ENCODE measurements around the gene LINGO3. TPM values are rescaled to one million over a fixed set of nuclear protein-coding genes. Genes with fewer than 3 reads are reported as not detected.
"Not testable (repeated sequence)": the region's sequence is repeated elsewhere in the genome, so short reads cannot be mapped to it uniquely, and the experiment has no call there.

Gene LINGO3, protein sequence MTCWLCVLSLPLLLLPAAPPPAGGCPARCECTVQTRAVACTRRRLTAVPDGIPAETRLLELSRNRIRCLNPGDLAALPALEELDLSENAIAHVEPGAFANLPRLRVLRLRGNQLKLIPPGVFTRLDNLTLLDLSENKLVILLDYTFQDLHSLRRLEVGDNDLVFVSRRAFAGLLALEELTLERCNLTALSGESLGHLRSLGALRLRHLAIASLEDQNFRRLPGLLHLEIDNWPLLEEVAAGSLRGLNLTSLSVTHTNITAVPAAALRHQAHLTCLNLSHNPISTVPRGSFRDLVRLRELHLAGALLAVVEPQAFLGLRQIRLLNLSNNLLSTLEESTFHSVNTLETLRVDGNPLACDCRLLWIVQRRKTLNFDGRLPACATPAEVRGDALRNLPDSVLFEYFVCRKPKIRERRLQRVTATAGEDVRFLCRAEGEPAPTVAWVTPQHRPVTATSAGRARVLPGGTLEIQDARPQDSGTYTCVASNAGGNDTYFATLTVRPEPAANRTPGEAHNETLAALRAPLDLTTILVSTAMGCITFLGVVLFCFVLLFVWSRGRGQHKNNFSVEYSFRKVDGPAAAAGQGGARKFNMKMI
- under 0.01 TPM in 2 replicates for total RNA-seq (2012; rRNA removed)

DNA sequence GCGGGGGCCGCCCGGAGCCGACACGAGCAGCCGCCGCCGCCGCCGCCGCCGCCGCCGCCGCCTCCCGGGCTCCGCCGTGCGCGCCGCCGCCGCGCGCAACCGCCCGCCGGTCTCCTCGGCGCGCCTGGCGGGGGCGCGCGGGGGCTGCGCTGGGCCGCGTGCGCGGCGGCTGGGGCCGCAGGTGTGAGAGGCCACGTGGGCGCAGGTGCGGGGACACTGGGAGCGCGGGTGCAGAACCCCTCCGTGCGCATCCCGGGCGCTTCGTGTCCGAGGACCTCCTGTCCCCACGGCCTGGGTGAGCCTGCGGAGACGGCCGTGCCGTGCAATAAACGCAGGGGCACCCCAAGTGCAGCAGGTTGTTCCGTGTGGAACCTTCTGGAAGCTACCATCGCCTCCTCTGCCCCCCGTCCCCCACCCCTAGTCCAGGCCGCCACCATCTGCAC is at the start of gene LINGO3:
TSS of gene LINGO3 (minus strand) at position 41 of the 443 bp plus-strand sequence. CDS start 16,378 bp downstream, outside the sequence.
- no peaks in the 10 kb centered on the region for H3K36me3 ChIP-seq (ENCODE audit: insufficient read depth, low read length)
- H3K4me1 ChIP-seq (ENCODE audit: control insufficient read depth, insufficient read depth, low read length) = peaks cover 6% of the 10 kb centered on the region
- H3K4me3 ChIP-seq (ENCODE audit: low read length) = peak within 1 kb of the TSS; percentile 49
- H3K9ac ChIP-seq (ENCODE audit: low read depth, low read length) = no peak within 1 kb of the TSS
- peak within 1 kb of the TSS; percentile 72 for H3K4me2 ChIP-seq (ENCODE audit: low read length)
- H3K27me3 ChIP-seq (ENCODE audit: control insufficient read depth, insufficient read depth, low read length) = peaks cover 35% of the 10 kb centered on the region
- no peaks in the 10 kb centered on the region for H3K9me3 ChIP-seq (replicated peaks; ENCODE audit: low read length)

DNA sequence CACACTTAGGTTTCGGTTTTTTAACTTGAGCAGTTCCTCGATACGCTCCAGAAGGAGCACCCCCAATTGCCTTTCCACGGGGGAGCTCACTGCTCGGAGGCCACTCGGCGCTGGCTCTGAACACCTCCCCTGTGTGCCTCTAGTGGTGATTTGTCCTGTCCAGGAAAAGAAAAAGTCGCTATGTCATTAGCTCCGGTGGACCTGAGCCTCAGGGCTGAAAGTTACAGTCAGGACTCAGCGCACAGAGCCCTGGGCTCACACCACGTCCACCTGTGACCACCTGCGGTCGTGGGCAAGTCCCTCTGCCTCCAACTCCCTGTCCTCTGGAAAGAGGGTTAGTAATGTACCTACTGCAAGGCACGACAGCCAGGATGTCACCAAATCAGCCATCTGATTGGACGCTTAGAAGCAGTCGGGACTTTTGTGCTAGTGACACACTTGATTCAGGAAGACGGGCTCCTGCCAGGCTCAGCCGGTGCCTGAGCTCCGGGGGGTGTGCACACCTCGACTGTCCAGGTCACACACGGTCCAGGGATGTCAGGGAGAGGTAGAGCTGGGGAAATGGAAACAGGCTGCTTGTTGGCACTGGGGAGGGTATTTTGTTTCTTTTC is 48.2 kb upstream of the LINGO3 start:
- Histone ChIP-seq H3K4me3 (ENCODE audit: low read length) (no peak overlapping the region), H3K9ac (ENCODE audit: low read depth, low read length) (no peak overlapping the region), H3K36me3 (ENCODE audit: insufficient read depth, low read length) (peaks cover 8% of the 10 kb centered on the region), H3K4me1 (ENCODE audit: control insufficient read depth, insufficient read depth, low read length) (no peaks in the 10 kb centered on the region), H3K4me2 (ENCODE audit: low read length) (no peak overlapping the region), H3K27me3 (ENCODE audit: control insufficient read depth, insufficient read depth, low read length) (peaks cover 23% of the 10 kb centered on the region), H3K9me3 (replicated peaks; ENCODE audit: low read length) (no peaks in the 10 kb centered on the region)

DNA sequence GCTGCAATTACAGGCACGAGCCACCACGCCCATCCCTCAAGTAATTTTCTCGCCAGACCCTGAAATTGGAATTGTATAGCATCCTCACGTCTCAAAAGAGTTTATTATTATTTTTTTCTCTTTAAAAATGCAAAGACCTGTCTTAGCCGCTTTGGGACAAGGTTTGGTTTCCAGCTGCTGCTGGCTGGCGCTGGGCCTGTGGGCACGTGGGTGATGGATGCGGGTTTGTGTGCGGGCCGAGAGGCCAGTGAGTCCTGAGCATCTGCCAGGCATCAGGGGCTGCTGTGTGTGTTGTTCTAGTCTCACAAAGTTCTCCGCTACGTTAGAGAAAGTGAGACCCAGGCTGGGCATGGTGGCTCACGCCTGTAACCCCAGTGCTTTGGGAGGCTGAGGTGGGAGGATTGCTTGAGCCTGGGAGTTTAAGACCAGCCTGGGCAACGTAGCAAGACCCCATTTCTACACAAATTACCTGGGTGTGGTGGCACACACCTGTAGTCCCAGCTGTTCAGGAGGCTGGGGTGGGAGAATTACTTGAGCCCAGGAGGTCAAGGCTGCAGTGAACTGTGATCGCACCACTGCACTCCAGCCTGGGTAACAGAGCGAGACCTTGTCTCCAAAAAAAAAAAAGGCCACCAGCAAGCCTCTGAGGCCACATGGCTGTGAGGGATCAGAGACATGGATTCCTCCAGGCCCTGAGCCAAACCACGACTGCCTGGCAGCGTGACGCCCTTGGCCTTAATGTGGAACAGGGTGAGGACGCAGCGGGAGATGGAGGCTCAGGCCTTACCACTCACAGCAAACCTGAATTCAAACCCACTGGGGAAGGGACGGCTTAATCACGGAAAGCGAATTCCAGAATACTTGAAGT is 47.4 kb upstream of the LINGO3 start:
- Histone ChIP-seq H3K9ac (ENCODE audit: low read depth, low read length) (no peak overlapping the region), H3K4me2 (ENCODE audit: low read length) (no peak overlapping the region), H3K9me3 (replicated peaks; ENCODE audit: low read length) (no peaks in the 10 kb centered on the region), H3K27me3 (ENCODE audit: control insufficient read depth, insufficient read depth, low read length) (peaks cover 18% of the 10 kb centered on the region), H3K36me3 (ENCODE audit: insufficient read depth, low read length) (peaks cover 10% of the 10 kb centered on the region), H3K4me1 (ENCODE audit: control insufficient read depth, insufficient read depth, low read length) (no peaks in the 10 kb centered on the region), H3K4me3 (ENCODE audit: low read length) (no peak overlapping the region)

DNA sequence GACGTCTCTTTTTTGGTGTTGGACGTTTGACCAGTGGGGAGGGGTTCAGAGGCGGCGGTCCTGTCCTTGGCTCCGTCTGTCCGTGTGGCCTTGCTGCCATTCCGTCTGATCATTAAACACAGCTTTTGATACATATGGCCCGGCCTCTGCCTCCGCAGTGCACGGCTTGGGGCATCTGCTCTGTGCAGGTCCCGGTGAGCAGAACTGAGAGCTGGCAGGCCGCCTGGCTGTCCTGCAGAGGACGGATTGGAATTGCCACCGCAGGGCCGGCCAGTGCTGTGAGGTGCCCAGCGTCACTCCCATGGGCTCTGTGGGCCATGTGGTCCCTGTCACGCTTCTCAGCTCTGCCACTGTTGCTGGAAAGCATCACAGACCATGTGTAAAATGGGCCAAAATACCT is 46.7 kb upstream of the LINGO3 start:
- H3K4me1 ChIP-seq (ENCODE audit: control insufficient read depth, insufficient read depth, low read length) = no peaks in the 10 kb centered on the region
- no peak overlapping the region for H3K9ac ChIP-seq (ENCODE audit: low read depth, low read length)
- no peaks in the 10 kb centered on the region for H3K9me3 ChIP-seq (replicated peaks; ENCODE audit: low read length)
- H3K4me3 ChIP-seq (ENCODE audit: low read length) = no peak overlapping the region
- H3K36me3 ChIP-seq (ENCODE audit: insufficient read depth, low read length) = peaks cover 15% of the 10 kb centered on the region
- H3K4me2 ChIP-seq (ENCODE audit: low read length) = no peak overlapping the region
- H3K27me3 ChIP-seq (ENCODE audit: control insufficient read depth, insufficient read depth, low read length) = peaks cover 13% of the 10 kb centered on the region

DNA sequence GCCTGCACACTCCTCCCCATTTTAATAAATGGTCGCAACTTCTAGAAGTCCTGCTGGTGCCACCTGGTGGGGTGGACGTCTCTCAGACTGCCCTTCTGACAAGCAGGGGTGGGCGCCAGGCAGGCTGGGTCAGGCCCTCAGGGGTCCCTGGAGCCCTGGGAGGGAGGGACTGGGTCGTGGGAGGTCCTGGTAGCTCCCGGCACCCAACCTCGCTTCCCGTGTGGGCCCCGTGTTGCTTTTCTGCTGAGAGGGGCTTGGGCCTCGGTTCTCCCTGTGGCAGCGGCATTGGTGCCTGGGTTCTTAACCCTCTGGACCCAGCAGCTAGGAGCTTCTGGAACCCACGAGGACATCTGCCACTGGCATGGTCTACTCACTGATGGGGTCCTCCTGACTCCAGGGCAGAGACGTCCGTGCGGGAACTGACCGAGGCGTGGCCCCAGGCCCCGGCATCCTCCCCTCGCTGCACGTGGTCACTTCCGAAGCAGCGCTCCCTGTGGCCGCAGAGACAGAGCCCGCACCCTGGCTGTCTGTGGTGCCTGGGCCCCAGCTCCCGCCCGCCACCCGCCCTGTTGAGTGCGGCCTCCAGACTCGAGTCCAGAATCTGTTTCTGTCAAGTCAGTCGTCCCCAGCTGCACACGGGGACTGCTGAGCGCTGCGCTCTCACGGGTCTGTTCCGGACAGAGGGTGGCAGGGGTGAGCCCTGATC is 46.1 kb upstream of the LINGO3 start:
- Histone ChIP-seq H3K27me3 (ENCODE audit: control insufficient read depth, insufficient read depth, low read length) (peaks cover 8% of the 10 kb centered on the region), H3K4me2 (ENCODE audit: low read length) (no peak overlapping the region), H3K9ac (ENCODE audit: low read depth, low read length) (no peak overlapping the region), H3K36me3 (ENCODE audit: insufficient read depth, low read length) (peaks cover 15% of the 10 kb centered on the region), H3K4me1 (ENCODE audit: control insufficient read depth, insufficient read depth, low read length) (no peaks in the 10 kb centered on the region), H3K9me3 (replicated peaks; ENCODE audit: low read length) (no peaks in the 10 kb centered on the region), H3K4me3 (ENCODE audit: low read length) (no peak overlapping the region)

DNA sequence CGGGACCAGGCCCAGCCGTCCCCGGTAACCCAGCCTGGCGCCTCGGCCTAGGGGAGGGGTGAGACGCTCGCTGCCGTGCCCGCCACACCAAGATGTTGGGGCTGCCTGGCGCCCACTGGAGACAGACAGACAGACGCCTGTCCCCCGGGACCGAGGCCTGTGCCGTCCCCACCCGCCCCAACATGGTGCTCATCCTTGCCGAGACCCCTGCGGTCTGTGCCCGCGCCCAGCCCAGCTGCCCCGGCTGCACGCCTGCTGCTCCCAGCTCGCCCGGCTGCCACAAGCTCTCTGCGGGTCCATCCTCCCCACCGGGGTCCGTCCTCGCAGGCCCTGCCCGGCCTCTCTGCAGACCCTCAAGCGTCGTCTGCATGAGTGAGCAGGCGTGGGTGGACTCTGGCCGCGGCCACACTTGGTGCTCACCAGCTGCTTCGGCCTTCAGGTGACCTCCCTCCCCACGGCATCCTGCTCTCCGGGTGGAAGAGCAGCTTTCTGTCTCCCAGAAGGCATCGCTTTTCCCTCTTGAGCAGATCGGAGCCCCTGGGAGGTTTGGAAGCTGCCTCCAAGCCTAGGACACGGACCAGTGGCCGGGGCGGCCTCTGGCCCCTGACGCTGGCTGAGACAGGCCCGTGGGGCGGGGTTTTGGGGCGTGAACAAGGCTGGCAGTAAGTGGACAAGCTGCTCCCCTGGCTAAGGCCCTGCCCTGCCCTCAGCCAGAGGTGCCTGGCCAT is 45.4 kb upstream of the LINGO3 start:
- peaks cover 1% of the 10 kb centered on the region for H3K27me3 ChIP-seq (ENCODE audit: control insufficient read depth, insufficient read depth, low read length)
- H3K9me3 ChIP-seq (replicated peaks; ENCODE audit: low read length) = no peaks in the 10 kb centered on the region
- H3K4me1 ChIP-seq (ENCODE audit: control insufficient read depth, insufficient read depth, low read length) = no peaks in the 10 kb centered on the region
- H3K4me2 ChIP-seq (ENCODE audit: low read length) = no peak overlapping the region
- H3K9ac ChIP-seq (ENCODE audit: low read depth, low read length) = no peak overlapping the region
- H3K36me3 ChIP-seq (ENCODE audit: insufficient read depth, low read length) = peaks cover 15% of the 10 kb centered on the region
- no peak overlapping the region for H3K4me3 ChIP-seq (ENCODE audit: low read length)

DNA sequence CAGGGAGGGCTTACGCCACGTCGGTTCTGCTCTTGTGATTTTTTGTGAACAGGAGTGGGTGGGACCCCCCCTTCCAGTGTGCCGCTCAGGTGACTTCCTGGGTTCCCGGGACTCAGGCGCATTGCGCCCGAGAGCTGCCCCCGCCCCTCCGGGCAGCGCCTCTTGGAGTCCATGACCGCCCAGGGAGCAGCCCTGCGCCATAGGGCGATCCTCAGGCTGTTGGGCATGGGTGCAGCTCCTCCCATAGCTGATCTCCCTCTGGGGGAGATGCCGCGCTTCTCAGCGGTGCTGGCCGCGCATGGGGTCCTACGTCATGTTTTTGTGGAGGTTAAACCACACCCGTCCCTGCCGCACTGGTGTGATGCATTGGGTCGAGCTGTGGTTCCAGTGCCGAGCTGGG is 44.2 kb upstream of the LINGO3 start:
- Histone ChIP-seq H3K9me3 (replicated peaks; ENCODE audit: low read length) (no peaks in the 10 kb centered on the region), H3K27me3 (ENCODE audit: control insufficient read depth, insufficient read depth, low read length) (no peaks in the 10 kb centered on the region), H3K4me1 (ENCODE audit: control insufficient read depth, insufficient read depth, low read length) (no peaks in the 10 kb centered on the region), H3K36me3 (ENCODE audit: insufficient read depth, low read length) (peaks cover 15% of the 10 kb centered on the region), H3K9ac (ENCODE audit: low read depth, low read length) (no peak overlapping the region), H3K4me2 (ENCODE audit: low read length) (no peak overlapping the region), H3K4me3 (ENCODE audit: low read length) (no peak overlapping the region)

DNA sequence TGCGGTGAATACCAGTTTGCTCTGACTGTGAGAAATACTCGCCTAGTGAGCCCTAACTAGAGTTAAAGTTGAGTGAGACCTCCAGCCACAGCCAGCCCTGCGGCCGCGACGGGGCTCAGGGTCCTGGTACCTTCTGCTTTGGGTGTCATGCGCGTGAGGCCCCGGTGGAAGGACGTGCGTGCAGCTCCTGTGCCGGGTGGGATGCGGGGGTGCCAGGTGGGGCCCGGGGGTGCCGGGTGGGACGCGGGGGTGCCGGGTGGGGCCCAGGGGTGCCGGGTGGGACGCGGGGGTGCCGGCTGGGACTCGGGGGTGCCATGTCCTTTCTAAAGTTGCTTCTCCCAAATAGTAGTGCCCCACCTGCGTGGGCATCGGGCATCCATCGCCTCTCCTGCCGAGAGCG is 43.6 kb upstream of the LINGO3 start:
- no peak overlapping the region for H3K9ac ChIP-seq (ENCODE audit: low read depth, low read length)
- no peaks in the 10 kb centered on the region for H3K27me3 ChIP-seq (ENCODE audit: control insufficient read depth, insufficient read depth, low read length)
- H3K9me3 ChIP-seq (replicated peaks; ENCODE audit: low read length) = no peaks in the 10 kb centered on the region
- peaks cover 15% of the 10 kb centered on the region for H3K36me3 ChIP-seq (ENCODE audit: insufficient read depth, low read length)
- H3K4me1 ChIP-seq (ENCODE audit: control insufficient read depth, insufficient read depth, low read length) = no peaks in the 10 kb centered on the region
- no peak overlapping the region for H3K4me2 ChIP-seq (ENCODE audit: low read length)
- no peak overlapping the region for H3K4me3 ChIP-seq (ENCODE audit: low read length)

DNA sequence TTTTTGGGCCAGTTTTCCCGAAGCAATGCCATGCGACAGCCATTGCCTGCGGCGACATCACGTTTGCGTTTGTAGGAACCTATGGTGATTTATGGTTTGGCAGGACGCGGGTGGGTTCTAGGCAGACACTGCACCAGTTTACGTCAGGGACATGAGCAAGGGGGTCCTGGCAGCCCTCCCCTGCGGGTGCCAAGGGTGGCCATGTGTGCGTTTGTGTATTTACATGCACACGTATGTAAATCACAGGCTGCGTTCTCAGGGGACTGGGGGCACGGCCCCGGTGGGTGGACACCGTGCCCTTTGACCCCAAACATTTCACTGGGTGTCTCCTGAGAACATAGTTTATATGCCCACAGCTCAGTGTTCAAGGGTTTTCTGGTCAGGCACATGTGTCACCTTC is 42.7 kb upstream of the LINGO3 start:
- Histone ChIP-seq H3K27me3 (ENCODE audit: control insufficient read depth, insufficient read depth, low read length) (no peaks in the 10 kb centered on the region), H3K4me1 (ENCODE audit: control insufficient read depth, insufficient read depth, low read length) (no peaks in the 10 kb centered on the region), H3K36me3 (ENCODE audit: insufficient read depth, low read length) (peaks cover 15% of the 10 kb centered on the region), H3K9me3 (replicated peaks; ENCODE audit: low read length) (no peaks in the 10 kb centered on the region), H3K4me3 (ENCODE audit: low read length) (no peak overlapping the region), H3K9ac (ENCODE audit: low read depth, low read length) (no peak overlapping the region), H3K4me2 (ENCODE audit: low read length) (no peak overlapping the region)

DNA sequence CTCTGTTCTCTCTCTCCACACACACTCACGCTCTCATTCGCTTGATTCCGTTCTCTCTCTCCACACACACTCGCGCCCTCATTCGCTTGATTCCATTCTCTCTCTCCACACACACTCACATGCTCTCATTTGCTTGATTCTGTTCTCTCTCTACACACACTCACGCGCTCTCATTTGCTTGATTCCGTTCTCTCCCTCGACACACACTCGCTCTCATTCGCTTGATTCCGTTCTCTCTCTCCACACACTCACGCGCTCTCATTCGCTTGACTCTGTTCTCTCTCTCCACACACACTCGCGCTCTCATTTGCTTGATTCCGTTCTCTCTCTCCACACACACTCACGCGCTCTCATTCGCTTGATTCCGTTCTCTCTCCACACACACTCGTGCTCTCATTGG is 41.9 kb upstream of the LINGO3 start:
- not testable (repeated sequence) for H3K4me3 ChIP-seq (ENCODE audit: low read length); H3K4me2 ChIP-seq (ENCODE audit: low read length); H3K9me3 ChIP-seq (replicated peaks; ENCODE audit: low read length); H3K9ac ChIP-seq (ENCODE audit: low read depth, low read length); H3K27me3 ChIP-seq (ENCODE audit: control insufficient read depth, insufficient read depth, low read length); H3K4me1 ChIP-seq (ENCODE audit: control insufficient read depth, insufficient read depth, low read length)
- H3K36me3 ChIP-seq (ENCODE audit: insufficient read depth, low read length) = peaks cover 15% of the 10 kb centered on the region
